Astrocyte of the spinal cord (primary cell): ENCODE data around the gene CD276.

Source experiments
- DNase-seq: peaks from one replicate; pipeline ENCODE4 v3.0.0; 2011; ENCODE audit warnings: low read depth, low spot score
- H3K4me3 ChIP-seq: 2 replicates; pipeline ENCODE4 v1.5.1; 2011; ENCODE audit warnings: low read depth, mild to moderate bottlenecking, low read length, moderate library complexity
- CTCF ChIP-seq: IDR thresholded peaks from 2 replicates; pipeline ENCODE4 v1.5.1; 2012; ENCODE audit warnings: low read depth, mild to moderate bottlenecking, low read length, inconsistent platforms
- in situ Hi-C: cut with HindIII; loops from 2 replicates; pipeline ENCODE4 v1.10.0; 2017; ENCODE audit warnings: low sequenced_read_pairs

The CD276 gene

GRCh38 chr15:73654659-73655058 lies 29.5 kb upstream of the CD276 start:
- no peak overlapping the region for H3K4me3 ChIP-seq
- DNase-seq: no peak
- no peak for TF ChIP-seq CTCF
- in situ Hi-C loops: no loop called here

GRCh38 chr15:73655724-73656123 lies 28.5 kb upstream of the CD276 start:
- H3K4me3 ChIP-seq: no peak overlapping the region
- DNase-seq: no peak
- in situ Hi-C loops: no loop called here
- no peak for TF ChIP-seq CTCF

GRCh38 chr15:73658645-73659044 lies 25.5 kb upstream of the CD276 start:
- in situ Hi-C loops: no loop called here
- TF ChIP-seq CTCF: no peak
- no peak for DNase-seq
- H3K4me3 ChIP-seq: no peak overlapping the region

- DNase-seq: no peak
- in situ Hi-C loops: no loop called here
- TF ChIP-seq CTCF: no peak
- H3K4me3 ChIP-seq: no peak overlapping the region
These were observed 23.7 kb upstream of the CD276 start for GRCh38 chr15:73660455-73660854.

- H3K4me3 ChIP-seq: no peak overlapping the region
- no peak for TF ChIP-seq CTCF
- in situ Hi-C loops: no loop called here
- no peak for DNase-seq
These were observed 9.6 kb upstream of the CD276 start for GRCh38 chr15:73674587-73674986.

- TF ChIP-seq CTCF: peak; percentile 91
- H3K4me3 ChIP-seq: no peak overlapping the region
- in situ Hi-C loops: no loop called here
- DNase-seq: peak; percentile 63
These were observed 7.0 kb upstream of the CD276 start for GRCh38 chr15:73677146-73677607.

GRCh38 chr15:73677733-73678132 lies 6.5 kb upstream of the CD276 start:
- in situ Hi-C loops: no loop called here
- DNase-seq: no peak
- no peak for TF ChIP-seq CTCF
- H3K4me3 ChIP-seq: no peak overlapping the region
